Stimulated activated CD4-positive, alpha-beta T cell treated with anti-CD3 and anti-CD28 coated beads, Interleukin-2, amount 100 ng/mL, for 4 hours (primary cell): Measurements from ENCODE around the gene PSMA4.
A peak's percentile ranks its signal among the peaks of the same experiment; 100 is the strongest.
"Not testable (repeated sequence)": the region's sequence is repeated elsewhere in the genome, so short reads cannot be mapped to it uniquely, and the experiment has no call there.

Experiments used
- DNase-seq: peaks from one replicate; pipeline ENCODE4 v3.0.0-alpha.2; 2020; ENCODE audit warnings: low read depth

Gene PSMA4

GRCh38 chr15:78540141-78540870, at the start of gene PSMA4:
Gene PSMA4, plus strand, starts transcription at chr15:78540444. Its CDS starts 1,484 bp downstream, at chr15:78541928.
- DNase-seq = peak; percentile 94

GRCh38 chr15:78492872-78493271, 47.4 kb upstream of the PSMA4 start:
- DNase-seq = no peak

GRCh38 chr15:78501857-78502256, 38.4 kb upstream of the PSMA4 start:
- no peak for DNase-seq

GRCh38 chr15:78502641-78503040, 37.6 kb upstream of the PSMA4 start:
- no peak for DNase-seq

GRCh38 chr15:78506971-78507830, 33.0 kb upstream of the PSMA4 start, which contains the start of gene HYKK:
Gene HYKK, plus strand, starts transcription at chr15:78507577. Its CDS starts 5,512 bp downstream, at chr15:78513089.
- DNase-seq = peak; percentile 58

GRCh38 chr15:78507831-78508160, 32.4 kb upstream of the PSMA4 start:
- DNase-seq = no peak

- DNase-seq = no peak
These were observed 32.0 kb upstream of the PSMA4 start for GRCh38 chr15:78508272-78508671.

- DNase-seq = no peak
These were observed 30.4 kb upstream of the PSMA4 start for GRCh38 chr15:78509726-78510312.

- not testable (repeated sequence) for DNase-seq
These were observed 20.2 kb upstream of the PSMA4 start for GRCh38 chr15:78520035-78520434.

- DNase-seq = no peak
These were observed 16.0 kb upstream of the PSMA4 start for GRCh38 chr15:78524230-78524629.

- no peak for DNase-seq
These were observed 12.9 kb upstream of the PSMA4 start for GRCh38 chr15:78527325-78527724.

- DNase-seq = no peak
These were observed 6.9 kb upstream of the PSMA4 start for GRCh38 chr15:78533331-78533730.

GRCh38 chr15:78536134-78536533, 4.1 kb upstream of the PSMA4 start:
- no peak for DNase-seq

- DNase-seq = no peak
These were observed 2.9 kb upstream of the PSMA4 start for GRCh38 chr15:78537266-78537905.

- no peak for DNase-seq
These were observed 1.9 kb upstream of the PSMA4 start for GRCh38 chr15:78538358-78538757.

- not testable (repeated sequence) for DNase-seq
These were observed 642 bp upstream of the PSMA4 start for GRCh38 chr15:78539464-78540140.

- no peak for DNase-seq
These were observed 863 bp downstream of the PSMA4 start for GRCh38 chr15:78540871-78541743.

GRCh38 chr15:78541744-78542034, 1.4 kb downstream of the PSMA4 start:
- DNase-seq = no peak

- DNase-seq = no peak
These were observed 2.4 kb downstream of the PSMA4 start for GRCh38 chr15:78542647-78543046.

GRCh38 chr15:78550194-78550593, 9.9 kb downstream of the PSMA4 start:
- DNase-seq = no peak

- no peak for DNase-seq
These were observed 10.6 kb downstream of the PSMA4 start for GRCh38 chr15:78550815-78551214.
